AG08396 (cell line): ENCODE results near the gene SPECC1L.

Experiments
- DNase-seq: peaks from one replicate; pipeline ENCODE4 v3.0.0; 2012; ENCODE audit warnings: low spot score, mixed read lengths

Gene SPECC1L

DNA sequence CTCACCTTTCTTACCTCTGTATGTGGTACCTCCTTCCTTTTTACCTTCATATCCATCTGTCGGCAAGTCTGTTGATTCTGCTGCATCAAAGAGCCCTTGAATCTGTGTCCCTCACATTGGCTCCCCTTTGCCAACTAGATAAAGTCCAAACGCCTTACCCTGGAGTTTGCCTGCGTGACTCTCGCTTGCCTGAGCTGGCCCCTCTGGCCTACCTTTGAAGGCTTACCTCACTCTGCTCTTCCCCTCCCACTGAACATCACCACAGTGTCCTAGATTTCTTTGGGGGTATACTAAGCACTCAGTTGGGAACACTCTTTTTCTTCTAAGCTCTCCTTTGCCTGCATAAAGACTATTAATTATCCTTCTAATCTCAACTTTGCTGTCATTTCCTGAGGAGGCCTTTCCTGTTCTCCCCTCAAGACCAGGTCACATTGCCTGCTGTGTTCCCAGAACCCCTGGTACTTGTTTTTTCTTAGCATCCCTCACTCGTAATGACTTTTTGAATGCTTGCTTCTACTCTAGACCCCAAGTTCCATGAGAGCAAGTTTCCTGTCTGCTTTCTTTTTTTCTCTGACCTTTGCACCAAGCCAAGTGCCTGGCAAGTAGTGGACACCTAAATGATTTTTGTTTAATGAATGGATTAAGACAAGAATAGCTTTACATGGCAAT, 89.0 kb downstream of the SPECC1L start:
- no peak for DNase-seq

DNA sequence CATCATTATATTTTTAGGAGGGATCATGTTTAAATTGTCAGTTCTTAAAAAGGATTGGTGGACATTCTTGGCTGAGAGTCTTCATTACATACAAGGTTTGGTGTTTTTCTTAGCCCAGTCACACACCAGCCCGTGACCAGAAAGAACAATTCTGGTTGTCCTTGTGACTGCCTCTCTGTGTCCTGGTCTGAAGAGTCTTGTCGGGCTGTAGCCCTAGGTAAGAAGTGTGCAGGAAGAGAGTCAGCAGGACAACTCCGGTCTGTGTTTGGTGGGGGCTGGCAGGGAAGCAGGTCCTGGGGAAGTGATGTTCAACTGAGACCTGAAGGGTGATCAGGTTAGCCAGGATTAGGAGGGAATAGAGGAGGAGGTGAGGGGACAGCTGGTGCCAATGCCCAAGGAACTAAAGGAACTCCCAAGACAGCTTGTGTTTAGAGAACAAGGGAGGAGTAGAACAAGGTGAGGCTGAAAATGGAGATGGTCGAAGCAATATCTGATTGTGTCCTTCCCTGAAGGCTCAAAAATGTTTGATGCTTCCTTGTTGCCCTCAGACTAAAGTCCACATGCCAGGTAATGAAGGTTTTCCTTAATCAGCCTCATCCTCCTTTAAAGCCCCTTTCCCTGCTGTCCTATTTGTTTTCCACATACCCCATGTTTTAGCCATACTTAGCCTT, 91.5 kb downstream of the SPECC1L start:
- DNase-seq = no peak

DNA sequence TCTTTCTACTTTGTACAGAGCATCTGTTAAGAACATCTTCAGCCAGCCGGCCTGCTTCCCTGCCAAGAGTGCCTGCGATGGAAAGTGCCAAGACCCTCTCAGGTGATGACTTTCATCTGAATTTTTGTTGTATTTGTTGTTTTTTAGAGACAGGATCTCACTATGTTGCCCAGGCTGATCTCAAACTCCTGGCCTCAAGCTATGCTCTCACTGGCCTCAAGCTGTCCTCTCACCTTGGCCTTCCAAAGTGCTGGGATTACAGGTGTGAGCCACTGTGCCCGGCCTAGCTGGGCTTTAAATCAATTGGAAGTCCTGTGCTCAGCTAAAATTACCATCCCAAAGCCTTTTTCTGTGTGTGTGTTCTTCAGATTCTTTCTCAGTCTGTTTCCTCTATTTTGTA, 92.6 kb downstream of the SPECC1L start:
- no peak for DNase-seq

DNA sequence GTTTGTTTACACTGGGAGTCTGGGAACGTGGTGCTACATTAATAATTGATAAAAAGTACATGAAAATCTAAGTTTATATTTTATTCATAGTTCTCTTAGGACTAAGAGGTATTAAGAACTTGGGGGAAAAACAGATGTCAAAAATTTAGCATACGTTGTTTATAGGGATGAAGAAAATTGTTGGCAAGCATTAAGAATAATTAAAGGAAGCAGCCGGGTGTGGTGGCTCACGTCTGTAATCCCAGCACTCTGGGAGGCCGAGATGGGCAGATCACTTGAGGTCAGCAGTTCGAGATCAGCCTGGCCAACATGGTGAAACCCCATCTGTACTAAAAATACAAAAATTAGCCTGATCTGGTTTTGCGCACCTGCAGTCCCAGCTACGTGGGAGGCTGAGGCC, 96.1 kb downstream of the SPECC1L start:
- DNase-seq = no peak

DNA sequence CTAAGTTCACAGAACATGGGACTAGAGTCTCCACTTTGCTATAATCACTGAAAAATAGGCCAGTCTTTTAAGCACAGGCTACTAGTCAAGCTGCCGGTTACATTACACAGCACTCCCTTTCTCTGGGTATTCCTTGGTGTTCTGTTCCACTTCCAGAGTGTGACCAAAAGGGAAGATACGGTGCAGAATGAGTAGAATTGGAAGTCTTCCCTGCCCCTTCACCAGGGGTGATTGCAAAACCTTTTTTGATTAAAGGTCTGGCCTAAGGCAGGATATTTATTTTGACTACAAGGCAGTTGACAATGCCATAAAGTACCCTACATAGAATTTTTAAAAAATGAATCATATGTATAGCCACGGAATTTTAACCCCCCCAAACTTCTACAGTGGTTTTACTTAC, 97.2 kb downstream of the SPECC1L start:
- peak; percentile 12 for DNase-seq

DNA sequence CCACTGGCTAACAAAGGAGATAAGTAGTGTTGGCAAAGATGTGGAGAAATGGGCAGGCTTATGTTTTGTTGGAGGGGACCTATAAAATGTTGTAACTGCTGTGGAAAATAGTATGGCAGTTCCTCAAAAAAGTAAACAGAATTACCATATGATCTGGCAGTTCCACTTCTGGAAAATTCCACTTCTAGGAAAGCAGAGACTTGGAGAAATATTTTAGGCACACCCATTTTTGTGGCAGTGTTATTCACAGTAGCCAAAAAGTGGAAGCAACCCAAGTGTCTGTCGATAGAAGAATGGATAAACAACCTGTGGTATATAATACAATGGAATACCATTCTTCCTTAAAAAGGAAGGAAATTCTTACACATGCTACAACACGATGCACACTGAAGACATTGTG, 99.8 kb downstream of the SPECC1L start:
- no peak for DNase-seq

DNA sequence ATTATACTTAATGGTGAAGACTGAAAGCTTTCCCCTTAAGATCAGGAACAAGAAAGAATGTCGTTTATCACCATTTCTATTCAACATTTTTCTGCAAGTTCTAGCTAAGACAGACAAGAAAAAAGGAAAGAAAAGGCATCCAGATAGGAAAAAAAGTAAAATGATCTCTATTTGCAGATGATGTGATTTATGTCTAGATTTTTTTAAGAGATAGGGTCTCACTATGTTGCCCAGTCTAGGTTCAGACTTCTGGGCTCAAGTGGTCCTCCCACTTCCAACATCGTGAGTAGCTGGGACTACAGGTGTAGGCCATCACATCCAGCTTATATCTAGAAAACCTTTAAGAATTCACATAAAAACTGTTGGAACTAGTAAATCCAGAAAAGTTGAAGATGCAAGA, 105.4 kb downstream of the SPECC1L start:
- DNase-seq = no peak

DNA sequence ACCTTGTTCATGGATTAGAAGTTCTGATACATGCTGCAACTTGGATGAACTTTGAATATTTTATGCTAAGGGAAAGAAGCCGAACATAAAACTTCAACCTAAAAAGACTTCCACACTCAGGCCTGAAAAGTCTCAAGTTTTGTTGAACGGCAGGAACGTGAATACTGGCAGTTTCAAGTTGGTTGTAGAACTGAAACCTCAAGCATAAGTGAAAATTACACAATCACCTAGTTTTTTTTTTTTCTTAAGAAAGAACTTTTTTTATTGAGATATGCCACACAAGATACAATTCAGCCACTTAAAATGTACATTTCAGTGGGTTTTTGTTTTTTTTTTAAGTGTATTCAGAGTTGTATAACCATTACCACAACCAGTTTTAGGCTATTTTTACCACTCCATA, 106.0 kb downstream of the SPECC1L start:
- no peak for DNase-seq

DNA sequence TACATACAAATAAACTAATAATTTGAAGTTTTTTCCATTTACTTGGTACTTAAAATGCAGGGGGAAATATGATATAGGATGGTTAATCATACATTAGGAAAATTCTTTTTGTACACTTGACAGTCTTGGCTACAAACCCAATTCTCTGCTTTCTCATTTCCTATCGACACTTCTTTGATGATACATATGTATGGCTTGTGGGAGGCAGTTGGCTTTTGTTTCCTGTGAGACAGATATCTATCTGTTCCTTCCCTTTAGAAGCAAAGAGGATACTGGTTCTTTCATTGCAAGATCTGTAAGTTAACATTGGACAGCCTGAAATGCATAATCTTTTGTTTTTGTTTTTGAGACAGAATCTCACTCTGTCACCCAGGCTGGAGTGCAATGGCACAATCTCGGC, 108.9 kb downstream of the SPECC1L start:
- DNase-seq = no peak

DNA sequence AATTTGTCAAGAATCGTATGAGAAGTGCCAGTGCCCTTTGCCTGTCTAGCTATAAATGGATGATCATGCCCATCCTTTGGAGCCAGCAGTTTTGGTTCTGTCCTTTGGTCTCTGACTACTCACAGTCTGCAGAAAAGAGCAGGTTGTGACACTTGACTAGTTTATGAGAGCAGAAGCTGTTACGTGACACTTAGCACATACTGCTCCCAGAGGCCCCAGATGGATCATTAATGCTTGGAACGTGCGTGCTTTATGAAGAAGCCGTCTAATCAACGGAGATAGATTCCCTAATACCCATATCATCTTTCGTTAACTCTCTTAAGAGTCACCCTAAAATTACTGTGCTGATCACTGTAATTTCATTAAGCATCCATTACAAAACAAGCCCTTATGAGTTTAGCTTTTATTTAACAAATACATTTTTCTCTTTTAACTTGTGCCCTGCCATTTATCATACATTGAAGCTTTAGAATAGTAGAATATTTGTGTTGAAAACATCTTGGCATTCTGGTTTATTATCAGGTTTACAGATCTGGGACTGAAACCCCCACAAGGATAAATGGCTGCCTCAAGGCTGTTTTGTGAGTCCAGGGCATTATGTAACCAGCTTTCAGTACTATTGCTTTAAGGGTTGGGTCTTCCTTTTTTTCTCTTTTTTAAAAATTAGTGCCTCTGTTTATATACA, 109.7 kb downstream of the SPECC1L start:
- no peak for DNase-seq

DNA sequence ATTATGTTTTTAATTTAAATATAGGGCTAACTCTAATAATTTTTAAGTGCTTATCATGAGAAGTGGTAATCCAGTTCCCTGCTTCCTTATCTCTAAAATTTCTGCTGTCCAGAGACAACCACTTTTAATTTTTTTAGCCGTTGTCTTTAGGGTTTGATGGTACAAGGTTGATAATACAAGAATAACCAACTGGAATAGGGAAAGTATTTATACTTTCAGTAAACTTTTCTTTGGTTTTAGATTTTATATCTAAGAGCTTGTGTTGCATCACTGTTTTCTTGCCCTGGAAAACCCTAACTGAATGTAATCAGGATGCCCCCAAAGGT, 110.2 kb downstream of the SPECC1L start:
- DNase-seq = no peak

DNA sequence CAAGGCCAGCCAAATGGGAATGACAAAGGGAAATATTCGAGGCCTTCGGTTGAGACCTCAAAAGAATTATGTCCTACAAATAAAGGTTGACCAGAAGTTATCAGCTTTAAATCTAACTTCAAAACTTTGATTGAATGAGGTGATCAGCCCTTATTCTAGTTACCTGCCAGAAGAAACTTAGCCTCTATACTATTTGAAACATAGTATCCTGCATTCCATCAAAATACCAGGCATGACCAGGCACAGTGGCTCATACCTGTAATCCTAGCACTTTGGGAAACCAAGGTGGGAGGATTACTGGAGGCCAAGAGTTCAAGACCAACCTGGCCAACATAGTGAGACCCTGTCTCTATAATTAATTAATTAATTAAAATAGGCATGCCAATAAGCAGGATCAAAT, 112.4 kb downstream of the SPECC1L start:
- no peak for DNase-seq

DNA sequence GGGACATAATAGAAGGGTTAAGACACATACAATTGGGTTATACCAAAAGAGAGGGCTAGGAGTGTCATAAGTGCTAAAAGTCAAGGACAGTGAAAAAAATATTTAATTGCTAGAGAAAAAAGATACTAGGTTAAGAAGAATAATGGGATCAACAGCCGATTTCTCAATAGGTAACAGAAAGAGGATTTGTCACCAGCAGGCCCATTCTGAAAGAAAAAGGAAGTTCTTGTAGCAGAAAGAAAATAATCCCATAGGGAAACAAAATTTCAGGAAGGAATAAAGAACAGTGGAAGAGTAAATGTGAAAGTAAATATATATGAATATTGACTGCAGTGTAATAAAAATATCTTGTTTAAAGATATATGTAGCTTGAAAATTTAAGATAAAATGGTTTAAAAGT, 113.5 kb downstream of the SPECC1L start:
- no peak for DNase-seq

DNA sequence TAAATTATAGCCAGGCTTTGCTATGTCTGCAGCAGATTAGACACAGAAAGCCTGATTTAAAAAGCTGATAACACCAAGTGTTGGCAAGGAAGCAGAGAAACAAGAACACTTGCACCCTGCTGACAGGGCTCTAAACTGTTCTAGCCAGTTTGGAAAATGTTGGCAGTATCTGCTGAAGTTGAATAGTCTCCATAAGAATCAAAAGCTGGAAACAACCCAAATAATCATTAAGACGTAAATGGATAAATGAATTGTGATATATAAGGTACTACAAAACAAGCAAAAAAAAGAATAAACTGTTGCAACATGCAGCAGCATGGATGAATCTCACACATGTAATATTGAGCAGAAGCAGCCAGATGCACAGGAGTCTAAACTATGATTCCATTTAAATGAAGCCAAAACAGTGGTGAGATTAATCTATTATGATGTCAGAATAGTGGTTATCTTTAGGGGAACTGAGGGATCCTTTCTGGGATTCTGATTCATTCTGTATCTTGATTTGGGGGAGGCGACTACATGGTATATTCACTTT, 116.4 kb downstream of the SPECC1L start:
- DNase-seq = no peak

DNA sequence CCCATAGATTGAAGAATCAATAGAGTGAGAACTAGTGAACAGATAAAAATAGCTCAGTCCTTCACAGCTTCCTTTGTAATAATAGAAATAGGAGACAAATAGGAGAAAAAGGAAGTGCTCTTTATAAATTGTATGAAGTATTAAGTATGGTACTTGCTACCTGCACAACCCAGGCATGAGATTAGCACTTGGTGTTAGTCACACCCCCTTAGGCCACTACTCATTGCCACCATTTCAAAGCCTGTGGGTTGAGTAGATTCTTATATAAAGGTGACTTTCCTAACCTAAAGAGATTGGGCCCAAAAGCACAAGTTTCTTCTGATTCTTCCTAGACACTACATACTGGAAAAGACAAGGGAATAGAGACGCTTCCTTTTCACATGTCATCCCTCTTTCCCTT, 119.0 kb downstream of the SPECC1L start:
- DNase-seq = no peak

DNA sequence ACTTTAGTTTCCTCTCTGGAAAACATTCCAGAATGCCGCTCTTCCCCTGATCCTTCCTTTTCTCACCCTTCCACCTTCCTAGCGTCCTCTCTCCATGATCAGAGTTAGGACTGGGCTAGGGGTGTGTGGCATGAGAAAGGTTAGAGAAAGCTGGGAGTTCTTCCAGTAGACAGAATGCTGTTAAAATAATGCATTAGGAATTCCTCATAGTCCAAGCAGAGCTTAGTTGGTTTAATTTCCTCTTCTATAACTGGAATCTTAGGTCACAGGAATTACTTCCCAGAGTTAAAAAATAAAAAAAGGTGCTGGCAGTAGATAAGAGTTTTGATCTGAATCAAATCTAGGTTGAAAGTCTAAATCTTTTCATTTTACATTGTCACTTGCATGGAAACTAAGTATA, 119.5 kb downstream of the SPECC1L start:
- DNase-seq = no peak

DNA sequence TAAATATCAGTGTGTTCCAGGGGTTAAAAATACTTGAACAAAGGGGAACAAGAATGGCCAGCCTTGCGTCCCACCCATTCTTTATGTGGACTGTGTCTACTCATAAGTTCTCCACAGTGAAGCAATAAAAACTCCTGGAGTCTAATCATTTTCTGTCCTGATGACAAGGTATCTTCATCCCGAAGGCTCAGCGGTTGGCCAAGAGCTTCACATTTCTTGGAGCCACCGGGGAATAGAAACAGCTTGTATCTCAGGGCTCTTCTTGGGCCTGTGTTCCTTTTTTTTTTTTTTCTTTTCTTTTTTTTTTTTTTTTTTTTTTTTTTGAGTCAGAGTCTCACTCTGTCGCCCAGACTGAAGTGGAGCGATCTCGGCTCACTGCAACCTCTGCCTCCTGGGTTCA, 119.9 kb downstream of the SPECC1L start:
- DNase-seq = no peak

DNA sequence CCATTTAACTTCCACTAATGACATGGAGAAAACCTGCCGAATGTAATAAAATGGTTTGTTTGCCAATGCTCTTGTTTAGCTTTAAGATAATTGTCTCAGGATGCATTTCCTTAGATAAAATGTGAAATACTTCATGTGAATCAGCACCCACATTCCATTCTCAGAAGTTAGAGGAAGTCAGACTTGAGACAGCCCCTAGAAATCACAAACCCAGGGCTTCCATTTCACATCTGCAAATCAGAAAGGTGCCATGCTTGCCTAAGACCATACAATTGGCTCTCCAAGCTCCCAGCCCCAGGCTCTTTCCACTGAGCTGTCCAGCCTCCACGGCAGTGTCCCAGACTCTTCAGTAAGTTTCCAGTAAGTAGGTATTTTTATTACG, 121.2 kb downstream of the SPECC1L start:
- no peak for DNase-seq

DNA sequence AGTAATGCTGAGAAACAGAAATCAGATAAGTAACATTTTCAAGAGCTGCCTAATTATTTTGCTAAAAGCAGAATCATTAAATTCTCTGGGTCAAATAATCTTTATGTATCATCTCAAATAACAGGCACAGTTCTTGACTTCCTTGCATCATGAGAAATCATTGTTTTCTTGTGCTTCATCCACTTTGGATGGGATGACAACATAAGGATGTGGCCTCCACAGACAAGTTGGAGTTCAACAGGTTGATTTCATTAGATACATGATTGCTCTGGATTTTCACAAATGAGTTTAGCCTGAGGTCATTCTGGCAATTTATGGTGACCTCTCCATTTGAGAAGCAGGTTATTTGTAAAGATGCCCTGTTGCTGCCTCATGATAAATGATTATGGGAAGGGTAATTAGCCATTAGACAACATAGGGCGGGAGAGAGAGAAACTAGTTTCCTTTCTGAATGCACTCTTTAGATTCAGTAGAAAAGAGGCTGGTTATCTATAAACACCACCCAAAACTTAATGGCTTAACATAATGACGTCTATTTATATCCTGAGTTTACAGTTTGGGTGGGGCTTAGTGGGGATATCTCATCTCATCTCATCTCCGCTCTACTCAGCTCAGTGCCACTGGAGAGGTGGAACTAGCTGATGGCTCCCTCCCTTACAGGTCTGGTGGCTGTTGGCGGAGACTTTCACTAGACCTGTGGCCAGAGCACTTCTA, 121.7 kb downstream of the SPECC1L start:
- DNase-seq = no peak

DNA sequence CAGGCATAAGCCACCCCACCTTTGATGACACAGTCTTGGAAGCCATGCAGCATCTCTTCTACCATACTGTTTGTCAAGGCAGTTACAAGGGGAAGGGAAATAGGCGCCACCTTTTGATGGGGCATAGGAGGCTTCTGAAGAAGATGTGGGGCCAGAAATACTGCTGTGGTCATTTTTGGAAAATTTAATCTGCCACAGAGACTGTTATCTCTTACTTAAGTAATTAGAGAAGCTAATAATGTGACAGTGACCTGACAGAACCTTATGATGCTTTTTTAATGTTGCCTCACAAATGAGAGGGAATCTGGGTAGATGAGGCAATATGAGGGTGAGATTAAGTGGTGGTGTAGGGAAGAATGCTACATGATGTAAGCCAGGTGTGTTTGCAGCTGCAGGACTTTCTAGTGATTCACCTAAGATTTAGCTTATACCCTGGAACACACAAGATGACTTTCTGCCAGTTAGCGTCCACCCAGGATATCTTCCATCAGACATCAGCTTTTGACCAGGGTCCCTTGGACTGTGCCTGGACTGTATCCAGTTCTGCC, 122.5 kb downstream of the SPECC1L start:
- no peak for DNase-seq

DNA sequence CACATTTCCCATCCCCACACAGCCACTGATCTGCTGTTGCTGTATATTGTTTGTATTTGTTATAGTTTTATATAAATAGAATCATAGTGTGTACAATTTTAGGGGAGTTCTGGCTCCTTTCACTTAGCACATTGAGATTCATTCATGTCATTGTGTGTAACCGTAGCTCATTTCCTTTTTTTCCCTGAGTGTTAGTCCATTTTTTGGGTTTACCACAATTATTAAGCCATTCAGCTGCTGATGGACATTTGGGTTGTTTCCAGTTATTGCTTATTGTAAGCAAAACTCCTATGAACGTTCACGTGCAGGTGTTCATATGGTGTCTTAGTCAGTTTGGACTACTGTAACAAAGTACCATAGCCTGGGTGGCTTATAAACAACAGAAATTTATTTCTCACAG, 123.2 kb downstream of the SPECC1L start:
- no peak for DNase-seq

DNA sequence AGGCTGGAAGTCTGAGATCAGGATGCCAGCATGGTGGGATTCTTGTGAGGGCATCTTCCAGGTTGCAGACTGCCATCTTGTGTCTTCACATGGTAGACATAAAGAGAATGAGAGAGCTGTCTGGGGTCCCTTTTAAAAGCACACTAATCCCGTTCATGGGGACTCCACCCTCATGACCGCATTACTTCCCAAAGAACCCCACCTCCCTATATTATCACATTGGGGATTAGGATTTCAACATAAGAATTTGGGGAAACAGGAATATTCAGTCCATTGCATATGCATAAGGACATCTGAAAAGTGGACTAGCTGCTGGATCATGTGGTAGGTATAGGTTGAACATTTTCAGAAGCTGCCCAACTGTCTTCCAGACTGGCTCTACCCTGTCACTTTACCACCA, 123.6 kb downstream of the SPECC1L start:
- no peak for DNase-seq

DNA sequence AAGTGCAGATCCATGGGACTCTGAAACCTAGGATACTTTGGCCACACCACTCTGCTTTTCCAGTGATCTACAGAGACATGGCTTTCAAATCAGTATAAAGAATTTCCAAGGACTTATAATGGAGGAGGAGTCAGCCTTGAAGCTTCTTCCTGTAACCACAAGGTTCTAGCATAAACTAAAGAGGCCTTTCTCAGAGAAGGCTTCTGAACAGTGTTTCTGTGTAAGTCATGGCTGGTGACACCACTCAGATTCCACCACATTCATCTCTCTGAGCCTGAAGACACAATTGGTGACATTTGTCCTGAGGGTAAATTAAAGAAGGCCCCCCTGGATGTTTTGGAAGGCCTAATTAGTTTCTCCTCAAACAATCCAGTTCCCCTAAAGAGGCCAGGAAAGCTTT, 127.8 kb downstream of the SPECC1L start:
- DNase-seq = no peak
